A549 (cell line): ENCODE data around the gene TRIM13. TPM values are rescaled to one million over a fixed set of nuclear protein-coding genes. Genes with fewer than 3 reads are reported as not detected.

Experiments
- ATAC-seq, 2 experiments: fragments of 200-7000 bp in 1 of 2; fragments of >200 bp in 1 of 2; cut with Nextera tagmentation in 1 of 2; cut with Tn5 transposase in 1 of 2; 3 replicates each; pipeline versions ENCODE4 v1.8.0 to v1.9.1; 2018 to 2020; ENCODE audit warnings: mild to moderate bottlenecking in 1 of 2, moderate library complexity in 1 of 2
- CTCF ChIA-PET: fragments of 300-600 bp; sonication (Branson Sonifier 250); formaldehyde crosslinking; extraction: SDS; loops from one replicate; lab custom pipeline; 2021; ENCODE audit warnings: antibody characterized with exemption, inconsistent platforms; lab: Yijun Ruan, JAX
- POLR2A ChIA-PET: fragments of 350-600 bp; formaldehyde crosslinking; extraction: SDS; loops from one replicate; lab custom pipeline; 2021; ENCODE audit warnings: antibody characterized with exemption, inconsistent platforms; lab: Yijun Ruan, JAX
- DNase-seq, 2 experiments: peaks; one replicate each; pipeline versions ENCODE4 v3.0.0 to v3.0.0-alpha.2; 2011 to 2016; ENCODE audit warnings: low read depth in 1 of 2, low spot score in 1 of 2
- FAIRE-seq: peaks from 2 replicates; lab custom pipeline; 2011; peaks lifted over from hg19 to GRCh38; lab: Jason Lieb, UNC
- H3K27ac ChIP-seq, 2 experiments: fragments of >200 bp; sonication (Bioruptor Twin); formaldehyde crosslinking; 3 replicates each; pipeline ENCODE4 v1.5.1; 2016 to 2017
- H3K4me1 ChIP-seq: fragments of >200 bp; sonication (Bioruptor Twin); formaldehyde crosslinking; 3 replicates; pipeline ENCODE4 v1.6.1; 2016
- H3K4me2 ChIP-seq: fragments of >200 bp; sonication (Bioruptor Twin); formaldehyde crosslinking; 3 replicates; pipeline ENCODE4 v1.6.1; 2016
- H3K4me3 ChIP-seq: fragments of >200 bp; sonication (Bioruptor Twin); formaldehyde crosslinking; 3 replicates; pipeline ENCODE4 v1.5.1; 2016
- H3K9me3 ChIP-seq: fragments of >200 bp; sonication (Bioruptor Twin); formaldehyde crosslinking; 3 replicates; pipeline ENCODE4 v1.6.1; 2016
- BHLHE40 ChIP-seq: IDR thresholded peaks from 2 replicates; pipeline ENCODE4 v1.6.1; 2012; ENCODE audit warnings: low read depth, low read length, inconsistent platforms
- CBX2 ChIP-seq: fragments of 200-600 bp; sonication (generic); IDR thresholded peaks from 2 replicates; pipeline ENCODE4 v1.6.1; 2016; ENCODE audit warnings: low read depth, mild to moderate bottlenecking, borderline replicate concordance
- CBX8 ChIP-seq: fragments of 200-600 bp; sonication (generic); IDR thresholded peaks from 2 replicates; pipeline ENCODE4 v1.6.1; 2016
- CHD2 ChIP-seq: fragments of 150-350 bp; IDR thresholded peaks from 2 replicates; pipeline ENCODE4 v1.6.1; 2014; ENCODE audit warnings: low read length; ENCODE audit not compliant: partially characterized antibody
- EHF ChIP-seq: fragments of 250-450 bp; sonication (Bioruptor Pico); IDR thresholded peaks from 2 replicates; pipeline ENCODE4 v1.5.0; 2020; ENCODE audit warnings: mild to moderate bottlenecking
- FOSL2 ChIP-seq, 2 experiments: fragments of 450-650 bp in 1 of 2; fragments of >200 bp in 1 of 2; sonication (Bioruptor Twin) in 1 of 2; formaldehyde crosslinking; IDR thresholded peaks; 2 replicates each; pipeline versions ENCODE4 v1.5.0 to v1.6.1; 2016 to 2020; ENCODE audit warnings: mild to moderate bottlenecking in 1 of 2, moderate library complexity in 1 of 2
- HDAC2 ChIP-seq: fragments of 200-600 bp; sonication (generic); IDR thresholded peaks from 2 replicates; pipeline ENCODE4 v1.6.1; 2016
- HEYL ChIP-seq: fragments of 250-450 bp; sonication (Bioruptor Pico); IDR thresholded peaks from 2 replicates; pipeline ENCODE4 v1.8.0; 2021; ENCODE audit warnings: mild to moderate bottlenecking, moderate library complexity
- HOXA7 ChIP-seq: fragments of 250-450 bp; sonication (Bioruptor Pico); IDR thresholded peaks from 2 replicates; pipeline ENCODE4 v1.5.0; 2020; ENCODE audit warnings: mild to moderate bottlenecking, moderate library complexity
- HOXB5 ChIP-seq: fragments of 250-450 bp; sonication (Bioruptor Pico); IDR thresholded peaks from 2 replicates; pipeline ENCODE4 v1.5.0; 2020; ENCODE audit warnings: mild to moderate bottlenecking, moderate library complexity
- MAFK ChIP-seq: fragments of 450-650 bp; IDR thresholded peaks from 2 replicates; pipeline ENCODE4 v1.6.1; 2014; ENCODE audit not compliant: partially characterized antibody
- MAZ ChIP-seq: fragments of 150-350 bp; IDR thresholded peaks from 2 replicates; pipeline ENCODE4 v1.6.1; 2014; ENCODE audit warnings: antibody characterized with exemption, low read depth, low read length, borderline replicate concordance
- MYC ChIP-seq: IDR thresholded peaks from 2 replicates; pipeline ENCODE4 v1.6.1; 2012; ENCODE audit warnings: mild to moderate bottlenecking, inconsistent platforms, low read length, improper control_type of control experiment, borderline replicate concordance
- PHF8 ChIP-seq: fragments of 200-600 bp; sonication (generic); IDR thresholded peaks from 2 replicates; pipeline ENCODE4 v1.6.1; 2016; ENCODE audit warnings: low read depth, mild to moderate bottlenecking, antibody characterized with exemption, moderate library complexity, borderline replicate concordance
- POLR2AphosphoS2 ChIP-seq: conservative IDR thresholded peaks from 2 replicates; pipeline ENCODE4 v1.6.1; 2012; ENCODE audit warnings: low read length, improper control_type of control experiment, inconsistent platforms
- RARB ChIP-seq: fragments of 250-450 bp; sonication (Bioruptor Pico); IDR thresholded peaks from 2 replicates; pipeline ENCODE4 v1.8.0; 2021; ENCODE audit warnings: mild to moderate bottlenecking, moderate library complexity
- RNF2 ChIP-seq: fragments of 200-600 bp; sonication (generic); IDR thresholded peaks from 2 replicates; pipeline ENCODE4 v1.6.1; 2016; ENCODE audit warnings: low read depth, mild to moderate bottlenecking, antibody characterized with exemption, moderate library complexity, borderline replicate concordance
- ZFP36 ChIP-seq: fragments of 450-650 bp; IDR thresholded peaks from 2 replicates; pipeline ENCODE4 v1.6.1; 2014; ENCODE audit warnings: borderline replicate concordance; ENCODE audit not compliant: partially characterized antibody
- ZNF302 ChIP-seq: fragments of 250-450 bp; sonication (Bioruptor Pico); IDR thresholded peaks from 2 replicates; pipeline ENCODE4 v1.9.0; 2021; ENCODE audit warnings: inconsistent platforms, mild to moderate bottlenecking, moderate library complexity
- ZSCAN20 ChIP-seq: fragments of 250-450 bp; sonication (Bioruptor Pico); IDR thresholded peaks from 2 replicates; pipeline ENCODE4 v1.8.0; 2022; ENCODE audit warnings: mild to moderate bottlenecking, moderate library complexity
- WGBS: methylation state at CpG from one replicate; pipeline ENCODE4 v1.1.6; 2017; ENCODE audit errors: missing lambda C conversion rate; 5-methylcytosine and 5-hydroxymethylcytosine counted together
- polyA plus RNA-seq, 4 experiments: library from polyadenylated mRNA; depleted of rRNA in 3 of 4; stranded (reverse); fragments of >200 nt; fragmentation: RNase III in 1 of 4; extraction: RNeasy Plus Mini Kit Qiagen cat#74134 plus additional on column Dnase treatment in 1 of 4; gene quantifications; 2 replicates in 3 of 4; 3 replicates in 1 of 4; pipeline ENCODE4 v1.2.3, GENCODE V29; 2011 to 2017
- TF ChIP-seq, protein P1 (sequence below): fragments of 200-600 bp; sonication (generic); IDR thresholded peaks from 2 replicates; pipeline ENCODE4 v1.6.1; 2016; ENCODE audit warnings: antibody characterized with exemption, mild to moderate bottlenecking, moderate library complexity
- TF ChIP-seq, protein P2 (sequence below): fragments of 250-450 bp; sonication (Bioruptor Pico); IDR thresholded peaks from 2 replicates; pipeline ENCODE4 v1.5.0; 2020; ENCODE audit warnings: low read depth, mild to moderate bottlenecking, moderate library complexity
- TF ChIP-seq, protein P3 (sequence below): fragments of >200 bp; sonication (Bioruptor Twin); formaldehyde crosslinking; IDR thresholded peaks from 3 replicates; pipeline ENCODE4 v1.5.1; 2016
- TF ChIP-seq, protein P4 (sequence below): fragments of 450-650 bp; IDR thresholded peaks from 2 replicates; pipeline ENCODE4 v1.6.1; 2014; ENCODE audit warnings: antibody characterized with exemption
- TF ChIP-seq, protein P5 (sequence below): fragments of >200 bp; sonication (Bioruptor Twin); formaldehyde crosslinking; IDR thresholded peaks from 2 replicates; pipeline ENCODE4 v1.6.1; 2016
- TF ChIP-seq, protein P6 (sequence below): IDR thresholded peaks from 2 replicates; pipeline ENCODE4 v1.6.1; 2012

The TRIM13 gene
- polyA plus RNA-seq, 2 of the 4 experiments (the other 2 are of a cell fraction) = 10.9 to 22.4 TPM

DNA sequence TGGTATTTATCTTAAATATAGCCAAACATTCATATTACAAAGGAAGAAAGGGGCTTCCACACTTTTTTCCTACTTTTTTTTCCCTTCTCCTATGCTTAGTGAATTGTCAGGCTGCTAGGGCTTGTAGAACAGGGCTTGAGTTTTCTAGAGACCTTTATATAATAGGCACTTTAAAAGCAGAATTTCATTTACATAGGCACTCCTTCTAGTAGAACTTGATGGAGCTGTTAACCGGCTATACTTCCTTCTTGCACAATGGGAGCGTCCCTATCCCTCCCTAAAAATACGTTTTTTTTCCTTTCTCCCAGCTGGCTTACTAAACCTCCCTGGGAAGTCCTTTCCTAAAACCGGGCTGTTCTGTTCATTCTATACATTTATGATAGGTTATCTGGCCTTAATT, 1.1 kb downstream of the TRIM13 start (continued):
- TF ChIP-seq, protein P1, sequence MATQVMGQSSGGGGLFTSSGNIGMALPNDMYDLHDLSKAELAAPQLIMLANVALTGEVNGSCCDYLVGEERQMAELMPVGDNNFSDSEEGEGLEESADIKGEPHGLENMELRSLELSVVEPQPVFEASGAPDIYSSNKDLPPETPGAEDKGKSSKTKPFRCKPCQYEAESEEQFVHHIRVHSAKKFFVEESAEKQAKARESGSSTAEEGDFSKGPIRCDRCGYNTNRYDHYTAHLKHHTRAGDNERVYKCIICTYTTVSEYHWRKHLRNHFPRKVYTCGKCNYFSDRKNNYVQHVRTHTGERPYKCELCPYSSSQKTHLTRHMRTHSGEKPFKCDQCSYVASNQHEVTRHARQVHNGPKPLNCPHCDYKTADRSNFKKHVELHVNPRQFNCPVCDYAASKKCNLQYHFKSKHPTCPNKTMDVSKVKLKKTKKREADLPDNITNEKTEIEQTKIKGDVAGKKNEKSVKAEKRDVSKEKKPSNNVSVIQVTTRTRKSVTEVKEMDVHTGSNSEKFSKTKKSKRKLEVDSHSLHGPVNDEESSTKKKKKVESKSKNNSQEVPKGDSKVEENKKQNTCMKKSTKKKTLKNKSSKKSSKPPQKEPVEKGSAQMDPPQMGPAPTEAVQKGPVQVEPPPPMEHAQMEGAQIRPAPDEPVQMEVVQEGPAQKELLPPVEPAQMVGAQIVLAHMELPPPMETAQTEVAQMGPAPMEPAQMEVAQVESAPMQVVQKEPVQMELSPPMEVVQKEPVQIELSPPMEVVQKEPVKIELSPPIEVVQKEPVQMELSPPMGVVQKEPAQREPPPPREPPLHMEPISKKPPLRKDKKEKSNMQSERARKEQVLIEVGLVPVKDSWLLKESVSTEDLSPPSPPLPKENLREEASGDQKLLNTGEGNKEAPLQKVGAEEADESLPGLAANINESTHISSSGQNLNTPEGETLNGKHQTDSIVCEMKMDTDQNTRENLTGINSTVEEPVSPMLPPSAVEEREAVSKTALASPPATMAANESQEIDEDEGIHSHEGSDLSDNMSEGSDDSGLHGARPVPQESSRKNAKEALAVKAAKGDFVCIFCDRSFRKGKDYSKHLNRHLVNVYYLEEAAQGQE = no peak
- no peak for TF ChIP-seq MAZ
- no peak for TF ChIP-seq HDAC2
- no peak for TF ChIP-seq ZSCAN20 (CRISPR knock-in tag)
- no peak for TF ChIP-seq BHLHE40
- no peak for TF ChIP-seq ZNF302 (CRISPR knock-in tag)
- TF ChIP-seq POLR2AphosphoS2 = no peak
- TF ChIP-seq, protein P2, sequence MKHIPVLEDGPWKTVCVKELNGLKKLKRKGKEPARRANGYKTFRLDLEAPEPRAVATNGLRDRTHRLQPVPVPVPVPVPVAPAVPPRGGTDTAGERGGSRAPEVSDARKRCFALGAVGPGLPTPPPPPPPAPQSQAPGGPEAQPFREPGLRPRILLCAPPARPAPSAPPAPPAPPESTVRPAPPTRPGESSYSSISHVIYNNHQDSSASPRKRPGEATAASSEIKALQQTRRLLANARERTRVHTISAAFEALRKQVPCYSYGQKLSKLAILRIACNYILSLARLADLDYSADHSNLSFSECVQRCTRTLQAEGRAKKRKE = no peak
- TF ChIP-seq, all 56 proteins: peak for 0

DNA sequence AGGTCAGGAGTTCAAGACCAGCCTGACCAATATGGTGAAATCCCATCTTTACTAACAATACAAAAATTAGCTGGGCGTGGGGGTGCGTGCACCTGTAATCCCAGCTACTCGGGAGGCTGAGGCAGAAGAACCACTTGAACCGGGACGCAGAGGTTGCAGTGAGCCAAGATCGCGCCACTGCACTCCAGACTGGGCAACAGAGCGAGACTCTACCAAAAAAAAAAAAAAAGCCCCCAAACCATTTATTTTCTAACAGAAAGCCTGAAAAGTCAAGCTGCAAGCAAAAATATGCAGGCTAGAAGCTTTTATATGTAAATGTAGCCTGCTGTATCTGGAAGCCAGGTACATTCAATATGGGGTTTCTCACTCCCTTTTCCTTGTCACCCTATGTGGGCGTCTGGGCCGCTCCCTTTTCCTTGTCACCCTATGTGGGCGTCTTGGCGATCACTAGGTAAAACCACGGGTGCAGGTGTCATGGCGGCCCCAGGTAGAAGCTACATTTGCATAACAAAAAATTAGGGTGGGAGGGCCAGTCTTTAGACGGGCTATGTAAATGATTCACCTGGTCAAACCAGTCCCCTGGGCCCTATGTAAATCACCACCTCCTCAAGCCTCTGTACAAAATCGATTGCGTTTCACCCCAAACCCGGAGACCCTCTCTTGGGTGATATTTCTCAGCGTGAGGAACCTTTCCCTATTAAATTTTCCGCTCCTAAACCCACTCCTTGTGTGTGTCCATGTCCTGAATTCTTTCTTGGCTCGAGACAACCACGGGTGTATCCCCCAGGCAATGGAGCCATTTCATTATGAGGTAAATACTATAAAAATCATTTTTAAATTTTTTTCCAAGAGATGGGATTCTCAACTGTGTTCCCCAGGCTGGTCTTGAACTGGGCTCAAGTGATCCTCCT, 2.1 kb downstream of the TRIM13 start:
- DNase-seq (no peak), FAIRE-seq (no peak), ATAC-seq (no peak)
- Histone ChIP-seq H3K27ac (no peak overlapping the region), H3K9me3 (no peaks in the 10 kb centered on the region), H3K4me1 (peaks cover 24% of the 10 kb centered on the region), H3K4me3 (peak overlapping the region; percentile 76; the same call in 2 of the 3 replicates), H3K4me2 (peak overlapping the region; percentile 99)
- 84% methylated on average over 20 of the region's 22 CpGs for WGBS
- CTCF ChIA-PET = interaction anchor here (0.6 to 2.6 kb wide), 4 partner anchors 82 to 802 kb away, joined by 3 to 22 read pairs (median 6); no protein-coding TSS in a partner anchor
- POLR2A ChIA-PET = interaction anchor here (2.7 kb wide), 1 partner anchor 126 kb away, joined by 16 read pairs; no protein-coding TSS in a partner anchor
- TF ChIP-seq, protein P3, sequence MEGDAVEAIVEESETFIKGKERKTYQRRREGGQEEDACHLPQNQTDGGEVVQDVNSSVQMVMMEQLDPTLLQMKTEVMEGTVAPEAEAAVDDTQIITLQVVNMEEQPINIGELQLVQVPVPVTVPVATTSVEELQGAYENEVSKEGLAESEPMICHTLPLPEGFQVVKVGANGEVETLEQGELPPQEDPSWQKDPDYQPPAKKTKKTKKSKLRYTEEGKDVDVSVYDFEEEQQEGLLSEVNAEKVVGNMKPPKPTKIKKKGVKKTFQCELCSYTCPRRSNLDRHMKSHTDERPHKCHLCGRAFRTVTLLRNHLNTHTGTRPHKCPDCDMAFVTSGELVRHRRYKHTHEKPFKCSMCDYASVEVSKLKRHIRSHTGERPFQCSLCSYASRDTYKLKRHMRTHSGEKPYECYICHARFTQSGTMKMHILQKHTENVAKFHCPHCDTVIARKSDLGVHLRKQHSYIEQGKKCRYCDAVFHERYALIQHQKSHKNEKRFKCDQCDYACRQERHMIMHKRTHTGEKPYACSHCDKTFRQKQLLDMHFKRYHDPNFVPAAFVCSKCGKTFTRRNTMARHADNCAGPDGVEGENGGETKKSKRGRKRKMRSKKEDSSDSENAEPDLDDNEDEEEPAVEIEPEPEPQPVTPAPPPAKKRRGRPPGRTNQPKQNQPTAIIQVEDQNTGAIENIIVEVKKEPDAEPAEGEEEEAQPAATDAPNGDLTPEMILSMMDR = no peak
- TF ChIP-seq, protein P4, sequence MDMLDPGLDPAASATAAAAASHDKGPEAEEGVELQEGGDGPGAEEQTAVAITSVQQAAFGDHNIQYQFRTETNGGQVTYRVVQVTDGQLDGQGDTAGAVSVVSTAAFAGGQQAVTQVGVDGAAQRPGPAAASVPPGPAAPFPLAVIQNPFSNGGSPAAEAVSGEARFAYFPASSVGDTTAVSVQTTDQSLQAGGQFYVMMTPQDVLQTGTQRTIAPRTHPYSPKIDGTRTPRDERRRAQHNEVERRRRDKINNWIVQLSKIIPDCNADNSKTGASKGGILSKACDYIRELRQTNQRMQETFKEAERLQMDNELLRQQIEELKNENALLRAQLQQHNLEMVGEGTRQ = no peak
- TF ChIP-seq HEYL (CRISPR knock-in tag) = no peak
- TF ChIP-seq RARB = no peak
- no peak for TF ChIP-seq RNF2
- TF ChIP-seq PHF8 = no peak
- TF ChIP-seq CHD2 = no peak
- TF ChIP-seq, protein P5, sequence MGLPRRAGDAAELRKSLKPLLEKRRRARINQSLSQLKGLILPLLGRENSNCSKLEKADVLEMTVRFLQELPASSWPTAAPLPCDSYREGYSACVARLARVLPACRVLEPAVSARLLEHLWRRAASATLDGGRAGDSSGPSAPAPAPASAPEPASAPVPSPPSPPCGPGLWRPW = no peak
- no peak for TF ChIP-seq MYC
- TF ChIP-seq HOXA7 = no peak
- no peak for TF ChIP-seq MAFK
- no peak for TF ChIP-seq EHF
- TF ChIP-seq, protein P6, sequence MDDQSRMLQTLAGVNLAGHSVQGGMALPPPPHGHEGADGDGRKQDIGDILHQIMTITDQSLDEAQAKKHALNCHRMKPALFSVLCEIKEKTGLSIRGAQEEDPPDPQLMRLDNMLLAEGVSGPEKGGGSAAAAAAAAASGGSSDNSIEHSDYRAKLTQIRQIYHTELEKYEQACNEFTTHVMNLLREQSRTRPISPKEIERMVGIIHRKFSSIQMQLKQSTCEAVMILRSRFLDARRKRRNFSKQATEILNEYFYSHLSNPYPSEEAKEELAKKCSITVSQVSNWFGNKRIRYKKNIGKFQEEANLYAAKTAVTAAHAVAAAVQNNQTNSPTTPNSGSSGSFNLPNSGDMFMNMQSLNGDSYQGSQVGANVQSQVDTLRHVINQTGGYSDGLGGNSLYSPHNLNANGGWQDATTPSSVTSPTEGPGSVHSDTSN = no peak
- no peak for TF ChIP-seq CBX2
- no peak for TF ChIP-seq FOSL2 (IDR thresholded peaks at IDR 0.05)
- no peak for TF ChIP-seq FOSL2 (CRISPR knock-in tag; IDR thresholded peaks at IDR 0.05)
- no peak for TF ChIP-seq CBX8
- TF ChIP-seq ZFP36 = no peak
- TF ChIP-seq HOXB5 (CRISPR knock-in tag) = no peak
